NCI-H510A (cell line): ENCODE data around the gene KCNK10.
A peak's percentile ranks its signal among the peaks of the same experiment; 100 is the strongest.

Experiments used
- DNase-seq: peaks from one replicate; lab custom pipeline; 2025; lab: John Stamatoyannopoulos, UW

KCNK10 gene

GRCh38 chr14:88323086-88323522 is at the start of gene KCNK10:
Gene KCNK10, minus strand, starts transcription at chr14:88323269. Its CDS starts 471 bp downstream, at chr14:88322798.
- DNase-seq, result peak; percentile 26

GRCh38 chr14:88369496-88369895 is 46.4 kb upstream of the KCNK10 start:
- no peak for DNase-seq

- no peak for DNase-seq
These were observed 41.8 kb upstream of the KCNK10 start for GRCh38 chr14:88364710-88365413.

GRCh38 chr14:88363644-88364043 is 40.6 kb upstream of the KCNK10 start:
- DNase-seq, result no peak

GRCh38 chr14:88359500-88359899 is 36.4 kb upstream of the KCNK10 start:
- DNase-seq, result no peak

GRCh38 chr14:88354358-88354757 is 31.3 kb upstream of the KCNK10 start:
- DNase-seq, result no peak

GRCh38 chr14:88352698-88353097 is 29.6 kb upstream of the KCNK10 start:
- DNase-seq, result peak; percentile 94

GRCh38 chr14:88351966-88352691 is 29.1 kb upstream of the KCNK10 start:
- DNase-seq, result peak; percentile 79

- no peak for DNase-seq
These were observed 25.5 kb upstream of the KCNK10 start for GRCh38 chr14:88348546-88348945.

- no peak for DNase-seq
These were observed 23.1 kb upstream of the KCNK10 start for GRCh38 chr14:88346048-88346639.

GRCh38 chr14:88342980-88343379 is 19.9 kb upstream of the KCNK10 start:
- DNase-seq, result no peak

- no peak for DNase-seq
These were observed 17.3 kb upstream of the KCNK10 start for GRCh38 chr14:88340357-88340756.

GRCh38 chr14:88333036-88333435 is 10.0 kb upstream of the KCNK10 start:
- no peak for DNase-seq

- DNase-seq, result peak; percentile 21
These were observed 4.4 kb upstream of the KCNK10 start for GRCh38 chr14:88327497-88327896.

- no peak for DNase-seq
These were observed 3.5 kb upstream of the KCNK10 start for GRCh38 chr14:88326352-88327103.

GRCh38 chr14:88325883-88326282 is 2.8 kb upstream of the KCNK10 start:
- no peak for DNase-seq

- DNase-seq, result no peak
These were observed 1.9 kb upstream of the KCNK10 start for GRCh38 chr14:88324930-88325329.

- no peak for DNase-seq
These were observed 1.4 kb upstream of the KCNK10 start for GRCh38 chr14:88324491-88324890.

- DNase-seq, result peak; percentile 49
These were observed 592 bp upstream of the KCNK10 start for GRCh38 chr14:88323523-88324199.

- peak; percentile 26 for DNase-seq
These were observed 474 bp downstream of the KCNK10 start for GRCh38 chr14:88322504-88323085.
